Fibroblast of villous mesenchyme (primary cell): ENCODE results near the gene HSF4. TPM values are rescaled to one million over a fixed set of nuclear protein-coding genes. Genes with fewer than 3 reads are reported as not detected.

Source experiments
- DNase-seq: peaks from one replicate; pipeline ENCODE4 v3.0.0-alpha.2; 2010; ENCODE audit warnings: low read depth
- H3K4me3 ChIP-seq: 2 replicates; pipeline ENCODE4 v1.5.1; 2011; ENCODE audit warnings: low read depth, mild to moderate bottlenecking, low read length
- CTCF ChIP-seq: IDR thresholded peaks from 2 replicates; pipeline ENCODE4 v1.5.1; 2012; ENCODE audit warnings: low read depth, mild to moderate bottlenecking, low read length; ENCODE audit not compliant: insufficient read depth
- small RNA-seq: library from RNA; depleted of rRNA; stranded (forward); fragments of <200 nt; gene quantifications from one replicate; pipeline ENCODE3, GENCODE V24; 2012
- total RNA-seq: library from RNA; depleted of rRNA; stranded (reverse); fragments of >200 nt; gene quantifications from 2 replicates; pipeline ENCODE4 v1.2.3, GENCODE V29; 2012

The HSF4 gene
- total RNA-seq, 1 donor: 3.0 TPM

GRCh38 chr16:67212766-67213165, 48.2 kb downstream of the HSF4 start:
- no peak for TF ChIP-seq CTCF
- no peak for DNase-seq
- H3K4me3 ChIP-seq: no peak overlapping the region

DNA sequence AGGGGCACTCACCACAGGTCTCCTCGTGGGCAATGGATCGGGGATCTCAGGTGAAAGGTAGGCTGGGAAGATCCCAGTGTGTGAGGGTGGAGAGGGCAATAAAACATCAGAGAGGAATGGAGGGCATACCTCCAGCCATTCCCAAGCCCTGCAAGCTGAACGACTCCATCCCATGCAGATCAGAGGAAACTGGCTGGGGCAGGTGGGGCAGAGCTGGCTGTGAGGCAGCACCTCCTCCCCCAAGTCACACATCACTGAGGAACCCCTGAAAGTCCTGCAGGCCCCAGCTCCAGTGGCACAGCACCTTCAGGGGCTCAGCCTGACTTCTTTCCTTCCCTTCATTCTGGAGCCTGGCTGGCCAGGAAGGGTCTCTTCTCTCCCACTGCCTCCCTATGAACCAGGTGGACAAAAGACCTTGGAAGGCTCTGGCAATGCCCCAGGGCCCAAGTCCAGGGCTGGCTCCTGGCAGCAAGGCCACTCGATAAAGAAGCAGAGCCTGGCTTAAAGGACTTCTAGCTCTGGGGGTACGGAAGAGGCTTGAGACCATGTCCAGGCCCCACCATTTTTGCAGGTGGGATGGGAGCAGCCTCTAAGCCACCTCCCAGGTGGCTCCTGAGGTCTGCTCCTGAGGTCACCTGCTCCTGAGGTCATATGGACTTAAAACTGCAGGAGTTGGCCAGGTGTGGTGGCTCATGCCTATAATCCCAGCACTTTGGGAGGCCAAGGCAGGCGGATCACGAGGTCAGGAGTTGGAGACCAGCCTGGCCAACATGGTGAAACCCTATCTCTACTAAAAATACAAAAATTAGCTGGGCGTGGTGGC, 48.9 kb downstream of the HSF4 start:
- no peak for TF ChIP-seq CTCF
- H3K4me3 ChIP-seq: no peak overlapping the region
- DNase-seq: no peak

DNA sequence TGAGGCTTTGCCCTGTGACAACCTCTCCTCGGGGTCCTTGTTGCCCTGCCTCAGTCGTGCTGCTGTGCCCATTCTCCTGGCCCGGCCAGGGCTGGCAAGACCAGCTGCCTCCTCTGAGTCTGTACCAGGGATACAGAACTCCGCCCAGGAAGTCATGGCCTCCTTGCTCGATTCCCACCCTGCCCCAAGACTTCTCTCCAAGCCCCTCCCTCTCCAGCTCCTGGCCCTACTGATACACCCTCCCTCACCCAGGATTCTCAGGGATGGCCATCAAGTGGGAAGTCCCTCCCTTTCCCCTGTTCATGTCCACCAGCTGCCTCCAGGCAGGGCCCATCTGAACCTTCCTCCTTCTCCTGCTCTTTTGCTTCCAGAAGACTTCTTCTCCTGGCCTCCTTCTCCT, 51.2 kb downstream of the HSF4 start:
- DNase-seq: no peak
- no peak for TF ChIP-seq CTCF

GRCh38 chr16:67216612-67217490, 52.3 kb downstream of the HSF4 start:
- no peak for TF ChIP-seq CTCF
- no peak for DNase-seq
- no peak overlapping the region for H3K4me3 ChIP-seq

More for the DNA sequence above, 51.2 kb downstream of the HSF4 start:
- no peak overlapping the region for H3K4me3 ChIP-seq

Small RNAs within 50 kb of the gene (small RNA-seq; reads per million reads assigned to genes)
- 3.1 reads per million, percentile 69 among the genes with 10 or more reads in this experiment for gene MIR328

Other genes starting within 250 kb of the HSF4 start
- gene CDH16, start 245.9 kb upstream of the HSF4 start, total RNA-seq: not detected in 2 replicates
- 12.5 and 15.1 TPM in 2 replicates for gene RRAD, start 239.2 kb upstream of the HSF4 start, total RNA-seq
- gene CIAO2B, start 230.3 kb upstream of the HSF4 start, total RNA-seq: 133 and 136 TPM in 2 replicates
- 38.9 and 41.9 TPM in 2 replicates for gene CES2, start 229.2 kb upstream of the HSF4 start, total RNA-seq
- 0.32 TPM in 1 of 2 replicates, not detected in the other for gene CES3, start 203.5 kb upstream of the HSF4 start, total RNA-seq
- 1.9 and 4.3 TPM in 2 replicates for gene CES4A, start 176.2 kb upstream of the HSF4 start, total RNA-seq
- gene CBFB, start 135.6 kb upstream of the HSF4 start, total RNA-seq: 71.8 and 91.5 TPM in 2 replicates
- gene PHAF1, start 54.8 kb upstream of the HSF4 start, total RNA-seq: 12.9 and 16.0 TPM in 2 replicates
- 41.9 and 46.4 TPM in 2 replicates for gene B3GNT9, start 13.7 kb upstream of the HSF4 start, total RNA-seq
- 12.5 and 18.4 TPM in 2 replicates for gene TRADD, start 4.8 kb upstream of the HSF4 start, total RNA-seq
- gene FBXL8, start 4.8 kb upstream of the HSF4 start, total RNA-seq: 8.6 and 10.6 TPM in 2 replicates
- gene NOL3, start 5.8 kb downstream of the HSF4 start, total RNA-seq: 11.7 and 12.2 TPM in 2 replicates
- 9.3 and 9.9 TPM in 2 replicates for gene MATCAP1, start 19.2 kb downstream of the HSF4 start, total RNA-seq
- not detected in 2 replicates for gene EXOC3L1, start 25.4 kb downstream of the HSF4 start, total RNA-seq
- 64.1 and 75.1 TPM in 2 replicates for gene E2F4, start 27.4 kb downstream of the HSF4 start, total RNA-seq
- gene ELMO3, start 34.4 kb downstream of the HSF4 start, total RNA-seq: 0.43 and 0.64 TPM in 2 replicates
- gene TMEM208, start 62.4 kb downstream of the HSF4 start, total RNA-seq: 25.5 and 29.0 TPM in 2 replicates
- 22.9 and 24.2 TPM in 2 replicates for gene FHOD1, start 82.7 kb downstream of the HSF4 start, total RNA-seq
- gene SLC9A5, start 84.2 kb downstream of the HSF4 start, total RNA-seq: 1.9 and 2.2 TPM in 2 replicates
- gene PLEKHG4, start 114.8 kb downstream of the HSF4 start, total RNA-seq: 18.1 and 19.6 TPM in 2 replicates
- gene KCTD19, start 162.0 kb downstream of the HSF4 start, total RNA-seq: under 0.01 TPM in 1 of 2 replicates, not detected in the other
- not detected in 2 replicates for gene LRRC36, start 162.1 kb downstream of the HSF4 start, total RNA-seq
- gene TPPP3, start 228.8 kb downstream of the HSF4 start, total RNA-seq: 0.86 and 0.97 TPM in 2 replicates